Breast epithelium (tissue), 3 donors: ENCODE data around the gene CA9.
A peak's percentile ranks its signal among the peaks of the same experiment; 100 is the strongest.

ENCODE experiments used
- CTCF ChIP-seq, 3 donors: fragments of 450-650 bp; IDR thresholded peaks; one replicate each; pipeline ENCODE4 v1.5.1; 2016 to 2017; ENCODE audit warnings: antibody characterized with exemption in 3 of 3, mild to moderate bottlenecking in 3 of 3, moderate library complexity in 3 of 3
- POLR2A ChIP-seq: fragments of 450-650 bp; IDR thresholded peaks from one replicate; pipeline ENCODE4 v1.6.1; 2016; ENCODE audit warnings: antibody characterized with exemption, mild to moderate bottlenecking, moderate library complexity

- TF ChIP-seq CTCF (IDR thresholded peaks at IDR 0.05) (no peak), POLR2A (peak; percentile 59)
These were observed 17.0 kb downstream of the CA9 start for GRCh38 chr9:35690614-35691333.
